Measurements from ENCODE around the gene ZNF275. TPM values are rescaled to one million over a fixed set of nuclear protein-coding genes. Genes with fewer than 3 reads are reported as not detected.
"Not testable (repeated sequence)": the region's sequence is repeated elsewhere in the genome, so short reads cannot be mapped to it uniquely, and the experiment has no call there.

Gene ZNF275, protein sequence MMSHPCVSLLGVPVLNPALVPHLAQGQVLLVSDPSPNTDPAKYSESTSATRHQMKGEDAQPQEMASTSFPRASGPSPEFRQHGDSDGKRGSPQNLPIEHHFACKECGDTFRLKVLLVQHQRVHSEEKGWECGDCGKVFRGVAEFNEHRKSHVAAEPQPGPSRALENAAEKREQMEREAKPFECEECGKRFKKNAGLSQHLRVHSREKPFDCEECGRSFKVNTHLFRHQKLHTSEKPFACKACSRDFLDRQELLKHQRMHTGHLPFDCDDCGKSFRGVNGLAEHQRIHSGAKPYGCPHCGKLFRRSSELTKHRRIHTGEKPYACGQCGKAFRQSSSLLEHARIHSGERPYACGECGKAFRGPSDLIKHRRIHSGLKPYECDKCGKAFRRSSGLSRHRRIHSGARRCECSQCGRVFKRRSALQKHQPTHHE
- polyA plus RNA-seq (2012; ENCODE audit: insufficient read depth, insufficient read length), result 6.8 TPM

DNA sequence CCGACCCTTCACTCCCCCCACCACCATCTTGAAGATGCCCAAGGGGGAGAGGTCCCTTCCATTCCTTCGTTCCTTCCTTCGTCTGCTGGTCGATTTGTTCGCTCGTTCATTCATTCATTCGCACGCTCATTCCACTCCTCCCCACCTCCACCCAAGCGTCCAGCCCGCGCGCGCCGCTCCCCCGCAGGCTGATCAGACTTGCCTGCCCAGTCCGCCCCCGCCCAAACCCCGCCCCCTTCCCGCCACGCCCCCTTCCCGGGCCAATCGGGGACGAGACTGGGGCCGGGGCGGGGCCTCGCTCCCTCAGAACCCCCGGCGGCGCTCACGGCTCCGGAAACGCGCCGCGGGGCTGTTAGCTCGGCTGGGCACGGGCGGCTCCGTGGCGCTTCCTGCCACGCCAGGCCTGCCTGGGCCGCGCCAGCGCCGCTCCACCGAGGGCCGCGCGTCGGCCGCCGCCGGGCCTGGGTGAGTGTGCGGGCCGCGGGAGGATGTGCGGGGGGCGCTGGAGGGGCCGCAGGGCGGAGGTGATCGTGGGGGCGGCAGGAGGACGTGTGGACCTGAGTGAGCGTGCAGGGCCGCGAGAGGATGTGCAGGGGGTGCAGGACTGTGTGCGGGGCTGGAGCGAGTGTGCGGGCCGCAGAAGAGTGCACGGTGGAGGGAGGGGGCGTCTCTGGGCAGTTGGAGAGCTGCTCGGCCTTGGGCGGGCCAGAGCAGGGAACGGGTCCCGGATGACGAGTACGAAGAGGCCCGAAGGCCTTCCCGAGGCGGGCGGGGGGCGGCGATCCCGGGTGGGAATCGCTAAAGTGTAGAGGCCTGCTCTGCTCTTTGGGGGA is at the start of gene ZNF275:
Gene ZNF275 (plus strand): TSS at position 333 of the 833 bp plus-strand sequence. CDS start 2,527 bp downstream, outside the sequence.
- DNase-seq (ENCODE audit: low read depth, low spot score), result peak; percentile 47
- H3K4me3 ChIP-seq (ENCODE audit: low read length), result peak within 1 kb of the TSS; percentile 66

DNA sequence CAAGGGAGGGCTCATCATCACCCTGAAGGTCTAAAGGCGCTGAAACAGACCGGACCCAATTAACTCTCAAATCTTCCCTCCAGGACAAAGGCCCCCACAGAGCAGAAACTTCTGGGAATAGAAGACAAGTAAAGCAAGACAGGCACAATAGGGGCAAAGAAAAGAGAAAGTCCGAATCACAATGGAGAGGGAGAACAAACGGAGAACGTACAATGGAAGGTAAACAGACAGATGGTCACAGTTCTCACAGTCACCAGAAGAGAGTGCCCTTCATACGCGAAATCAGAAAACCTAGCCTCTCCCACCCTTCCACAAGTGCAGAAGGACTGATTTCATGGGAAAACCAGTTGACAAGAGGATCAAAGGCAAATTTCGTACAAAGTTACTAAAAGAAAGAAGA is 48.3 kb upstream of the ZNF275 start:
- DNase-seq (ENCODE audit: low read depth, low spot score); H3K4me3 ChIP-seq (ENCODE audit: low read length): not testable (repeated sequence)

DNA sequence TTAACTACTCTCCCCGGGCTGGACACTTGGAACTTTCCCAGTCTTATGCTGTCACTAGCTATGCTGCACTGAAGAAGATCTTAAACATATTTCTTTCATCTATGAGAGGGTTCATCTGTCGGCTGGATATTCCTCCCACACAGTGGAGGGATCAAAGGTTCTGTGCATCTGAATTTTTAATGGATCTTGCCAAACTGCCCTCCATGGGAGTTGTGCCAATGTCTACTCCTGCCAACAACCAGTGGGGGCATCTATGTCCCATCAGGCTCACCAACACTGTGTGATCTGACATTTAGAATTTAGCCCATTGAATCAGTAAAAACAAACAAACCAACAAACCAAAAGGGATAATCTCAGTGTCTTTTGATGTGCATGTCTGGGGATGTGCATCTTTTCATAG is 45.1 kb upstream of the ZNF275 start:
- not testable (repeated sequence) for H3K4me3 ChIP-seq (ENCODE audit: low read length); DNase-seq (ENCODE audit: low read depth, low spot score)

GRCh38 chrX:153293485-153294071 is 40.4 kb upstream of the ZNF275 start:
- not testable (repeated sequence) for DNase-seq (ENCODE audit: low read depth, low spot score)

DNA sequence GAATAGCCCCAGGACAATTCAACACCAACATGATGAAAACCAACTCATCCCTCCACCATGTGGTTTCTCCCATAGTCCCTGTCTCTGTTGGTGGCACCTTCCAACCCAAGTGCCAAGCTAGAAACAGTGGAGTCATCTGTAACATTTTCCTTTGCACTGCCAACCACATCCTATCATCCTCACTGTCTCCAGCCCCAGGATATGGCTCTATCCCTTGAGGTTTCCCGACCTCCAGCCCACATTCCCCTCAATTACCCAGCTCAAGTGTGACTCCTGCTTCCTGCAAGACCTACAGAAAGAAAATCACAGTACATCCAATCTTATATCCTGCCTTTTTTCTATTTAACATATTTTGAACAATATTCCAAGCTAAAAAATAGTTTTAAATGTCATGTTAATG is 36.6 kb upstream of the ZNF275 start:
- no peak overlapping the region for H3K4me3 ChIP-seq (ENCODE audit: low read length)
- DNase-seq (ENCODE audit: low read depth, low spot score), result no peak

More at GRCh38 chrX:153293485-153294071, 40.4 kb upstream of the ZNF275 start:
- H3K4me3 ChIP-seq (ENCODE audit: low read length), result not testable (repeated sequence)

- H3K4me3 ChIP-seq (ENCODE audit: low read length), result no peak overlapping the region
- DNase-seq (ENCODE audit: low read depth, low spot score), result no peak
Measured at GRCh38 chrX:153299855-153300254, 34.1 kb upstream of the ZNF275 start.

DNA sequence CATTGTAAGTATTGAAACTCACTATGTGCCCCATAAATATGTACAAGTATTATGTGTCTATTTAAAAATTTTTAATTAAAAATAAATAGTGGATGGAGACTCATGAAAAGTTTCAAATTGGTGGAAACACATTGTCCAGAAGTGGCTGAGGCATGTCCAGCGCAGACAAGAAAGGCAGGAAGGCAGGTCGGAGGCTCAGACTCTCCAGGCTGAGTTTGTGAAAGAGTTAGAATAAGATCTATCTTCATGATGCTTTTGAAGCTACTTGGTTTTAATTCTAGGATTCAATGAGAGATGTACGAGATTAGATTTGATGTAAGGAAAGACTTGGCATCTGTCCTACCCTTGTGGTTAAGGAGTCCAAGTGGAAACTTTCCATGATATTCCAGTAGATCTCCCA is 32.2 kb upstream of the ZNF275 start:
- no peak for DNase-seq (ENCODE audit: low read depth, low spot score)
- H3K4me3 ChIP-seq (ENCODE audit: low read length), result no peak overlapping the region

DNA sequence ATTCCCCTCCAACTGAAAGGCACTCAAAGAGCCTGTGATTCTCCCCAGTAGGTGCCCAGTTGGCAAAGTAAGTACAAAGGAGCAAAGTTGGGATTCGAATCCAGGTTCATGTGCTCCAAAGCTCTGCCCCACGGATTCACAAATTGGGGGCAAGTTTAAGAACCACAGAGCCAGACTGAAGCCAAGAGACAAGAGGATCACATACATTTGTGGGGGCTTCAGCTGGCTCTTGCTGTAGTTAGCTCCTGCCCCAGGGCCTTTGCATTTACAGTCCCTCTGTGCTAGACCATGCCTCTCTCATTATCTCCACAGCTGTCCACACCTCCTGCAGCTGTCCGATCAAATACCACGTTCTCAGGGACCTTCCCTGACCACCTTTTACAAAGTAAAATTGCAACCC is 31.2 kb upstream of the ZNF275 start:
- DNase-seq (ENCODE audit: low read depth, low spot score), result no peak
- H3K4me3 ChIP-seq (ENCODE audit: low read length), result no peak overlapping the region

- no peak for DNase-seq (ENCODE audit: low read depth, low spot score)
- no peak overlapping the region for H3K4me3 ChIP-seq (ENCODE audit: low read length)
Measured at GRCh38 chrX:153303276-153304262, 30.4 kb upstream of the ZNF275 start.

- no peak for DNase-seq (ENCODE audit: low read depth, low spot score)
- H3K4me3 ChIP-seq (ENCODE audit: low read length), result no peak overlapping the region
Measured at GRCh38 chrX:153304988-153305736, 28.8 kb upstream of the ZNF275 start.

DNA sequence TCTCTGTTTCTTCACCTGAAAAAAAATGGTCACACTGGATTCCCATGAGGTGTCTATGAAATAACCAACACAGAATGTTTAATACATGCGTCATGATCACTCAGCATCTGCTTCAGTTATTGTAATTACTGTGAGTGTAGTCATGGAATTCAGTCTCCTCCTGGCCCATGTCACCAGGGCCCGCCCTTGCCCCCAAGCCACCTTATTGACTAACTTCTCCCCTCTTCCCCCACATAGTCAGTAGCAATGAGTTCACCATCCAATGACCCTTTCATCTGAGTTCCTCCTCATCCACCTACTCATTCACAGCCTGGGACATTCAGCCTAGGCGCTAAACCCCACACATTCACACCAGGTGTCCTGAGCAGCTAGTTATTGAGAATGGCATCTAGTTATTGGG is 28.0 kb upstream of the ZNF275 start:
- no peak for DNase-seq (ENCODE audit: low read depth, low spot score)
- no peak overlapping the region for H3K4me3 ChIP-seq (ENCODE audit: low read length)

GRCh38 chrX:153306527-153307115 is 27.3 kb upstream of the ZNF275 start:
- H3K4me3 ChIP-seq (ENCODE audit: low read length), result no peak overlapping the region

DNA sequence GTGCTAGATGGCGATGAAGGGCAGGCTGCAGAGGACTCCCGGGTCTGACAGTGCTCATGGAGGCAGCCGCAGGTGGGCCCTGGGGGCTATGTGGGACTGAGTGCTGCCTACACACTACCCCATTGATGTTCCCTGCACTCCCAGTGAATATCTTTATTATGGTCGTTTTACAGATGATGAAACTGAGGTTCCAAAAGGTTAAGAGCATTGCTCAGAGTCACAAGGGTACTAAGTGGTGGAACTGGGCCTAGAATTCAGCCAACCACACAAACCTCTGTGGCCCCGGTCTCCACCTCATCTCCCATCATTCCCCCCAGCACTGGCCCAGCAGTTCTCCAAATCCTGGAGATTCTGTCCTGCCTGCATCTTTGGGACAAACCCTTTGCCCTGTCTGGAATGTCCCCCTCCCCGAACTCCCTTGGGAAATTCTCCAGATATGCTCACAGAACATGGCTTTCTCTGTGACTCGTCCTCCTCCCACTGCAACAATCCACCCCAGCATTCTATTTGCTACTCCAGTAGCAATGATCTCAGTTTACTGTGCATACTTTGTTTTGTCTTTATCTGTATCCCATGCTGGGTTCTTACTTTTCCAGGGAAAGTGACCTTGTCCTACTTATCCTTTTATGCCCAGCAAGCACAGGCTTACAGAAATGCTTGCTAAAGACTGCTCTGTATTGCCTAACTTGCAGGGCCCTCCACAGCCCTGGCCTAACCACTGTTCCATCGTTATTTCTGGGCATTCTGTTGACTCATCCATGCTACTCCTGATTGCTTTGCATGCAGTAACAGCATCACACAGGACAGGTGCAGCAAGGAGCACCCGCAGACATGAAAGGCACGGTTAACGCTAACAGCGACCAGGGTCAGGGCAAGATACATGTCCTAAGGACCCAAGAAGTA is 26.4 kb upstream of the ZNF275 start:
- DNase-seq (ENCODE audit: low read depth, low spot score), result no peak
- no peak overlapping the region for H3K4me3 ChIP-seq (ENCODE audit: low read length)

More at GRCh38 chrX:153306527-153307115, 27.3 kb upstream of the ZNF275 start:
- no peak for DNase-seq (ENCODE audit: low read depth, low spot score)

DNA sequence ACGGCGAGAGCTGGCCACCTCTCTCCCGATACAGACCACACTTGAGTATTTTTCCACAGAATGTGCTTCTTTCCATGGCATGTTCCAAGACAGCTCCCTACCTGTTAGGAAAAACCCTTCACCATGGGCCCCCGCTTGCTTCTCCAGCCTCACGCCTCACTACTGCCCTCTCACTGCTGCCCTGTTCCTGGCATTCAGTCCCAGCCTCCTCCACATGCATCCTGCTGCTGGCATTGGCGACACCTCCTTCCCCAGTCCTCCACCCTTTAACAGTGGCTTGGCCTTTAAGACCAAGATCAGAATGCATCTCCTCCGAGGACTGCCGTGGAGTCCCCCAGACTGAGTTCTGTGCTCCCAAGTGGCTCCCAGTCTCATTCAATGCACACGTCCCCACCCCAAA is 23.1 kb upstream of the ZNF275 start:
- DNase-seq (ENCODE audit: low read depth, low spot score), result no peak
- no peak overlapping the region for H3K4me3 ChIP-seq (ENCODE audit: low read length)

DNA sequence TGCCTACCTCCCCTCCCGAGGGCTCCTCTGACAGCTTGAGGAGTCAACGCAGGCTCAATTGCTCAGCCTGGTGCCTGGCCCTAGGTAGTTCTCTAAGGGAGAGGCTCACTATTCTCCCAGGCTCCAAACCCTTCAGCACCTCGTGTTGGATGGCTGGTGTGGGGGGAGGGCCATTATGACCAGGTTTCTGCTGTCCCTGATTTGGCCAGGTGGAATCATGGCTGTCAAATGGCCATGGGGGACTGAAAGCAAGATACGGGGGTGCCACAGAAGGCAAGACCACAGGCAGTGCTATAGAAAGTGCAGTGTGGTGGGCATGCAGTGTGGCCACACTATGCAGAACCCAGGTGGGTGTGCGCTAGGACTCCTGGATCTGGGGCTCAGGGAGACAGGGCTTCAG is 21.9 kb upstream of the ZNF275 start:
- no peak for DNase-seq (ENCODE audit: low read depth, low spot score)
- H3K4me3 ChIP-seq (ENCODE audit: low read length), result no peak overlapping the region

GRCh38 chrX:153312842-153313241 is 21.1 kb upstream of the ZNF275 start:
- H3K4me3 ChIP-seq (ENCODE audit: low read length), result no peak overlapping the region
- no peak for DNase-seq (ENCODE audit: low read depth, low spot score)

- no peak for DNase-seq (ENCODE audit: low read depth, low spot score)
- H3K4me3 ChIP-seq (ENCODE audit: low read length), result no peak overlapping the region
Measured at GRCh38 chrX:153317306-153317705, 16.6 kb upstream of the ZNF275 start.
